HG03521 (cell line): Measurements from ENCODE around the gene RAB36.

ENCODE experiments used
- ATAC-seq: cut with Tn5 transposase; IDR thresholded peaks from one replicate; pipeline ENCODE4 v1.9.1; 2021; ENCODE audit warnings: mild to moderate bottlenecking, moderate library complexity; ENCODE audit not compliant: unreplicated experiment

RAB36 gene

DNA sequence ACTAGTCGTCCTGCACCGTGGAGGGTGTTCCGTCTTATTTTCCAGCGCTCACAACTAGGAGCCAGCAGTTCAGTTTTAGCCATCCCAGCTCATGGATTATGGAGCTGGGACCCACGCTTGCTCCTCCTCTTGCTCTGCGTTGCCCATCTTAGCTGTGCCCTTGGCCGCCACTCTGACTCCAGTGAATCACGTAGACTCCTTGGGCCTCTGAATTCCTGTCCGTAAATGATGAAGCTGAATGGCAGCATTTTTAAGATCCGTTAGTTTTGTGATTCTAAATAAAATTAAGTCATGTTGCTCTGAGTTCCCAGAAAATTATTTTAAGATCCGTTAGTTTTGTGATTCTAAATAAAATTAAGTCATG is 58.8 kb downstream of the RAB36 start:
- ATAC-seq: no peak

GRCh38 chr22:23204541-23205157 is 59.4 kb downstream of the RAB36 start:
- no peak for ATAC-seq

DNA sequence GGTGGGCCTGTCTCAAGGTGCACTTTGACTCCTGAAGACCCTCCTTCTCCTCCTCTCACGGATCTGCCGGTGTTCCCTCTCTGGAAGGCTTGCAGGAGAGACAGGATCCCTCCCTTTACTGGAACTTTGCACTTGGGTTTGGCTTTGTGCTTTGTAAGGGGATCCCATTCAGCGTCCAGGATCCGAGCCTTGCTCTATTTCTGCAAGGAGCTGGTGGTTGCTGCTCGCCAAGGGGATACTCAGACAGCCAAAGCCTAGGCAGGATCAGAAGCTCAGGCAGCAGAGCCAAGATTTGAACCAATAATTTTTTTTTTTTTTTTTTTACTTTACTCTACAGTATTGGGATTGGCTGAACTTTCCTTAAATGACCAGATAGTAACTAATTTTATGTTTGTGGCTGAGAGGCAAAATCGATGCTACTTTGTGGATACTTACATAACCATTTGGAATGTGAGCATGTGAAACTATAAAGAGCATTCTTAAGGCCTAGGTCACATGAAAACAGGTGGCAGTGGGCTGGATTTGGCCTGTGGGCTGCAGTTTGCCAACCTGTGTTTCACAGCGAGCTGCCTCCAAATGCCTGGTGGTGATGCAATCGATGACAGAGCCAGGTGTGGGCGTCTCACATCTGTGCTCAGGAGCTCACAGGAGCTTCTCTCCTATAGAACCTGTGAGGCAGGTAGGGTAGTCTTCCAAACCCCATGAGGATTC is 60.2 kb downstream of the RAB36 start:
- no peak for ATAC-seq

- ATAC-seq: no peak
Measured at GRCh38 chr22:23206915-23207314, 61.6 kb downstream of the RAB36 start.

- ATAC-seq: no peak
Measured at GRCh38 chr22:23207729-23208393, 62.6 kb downstream of the RAB36 start.

DNA sequence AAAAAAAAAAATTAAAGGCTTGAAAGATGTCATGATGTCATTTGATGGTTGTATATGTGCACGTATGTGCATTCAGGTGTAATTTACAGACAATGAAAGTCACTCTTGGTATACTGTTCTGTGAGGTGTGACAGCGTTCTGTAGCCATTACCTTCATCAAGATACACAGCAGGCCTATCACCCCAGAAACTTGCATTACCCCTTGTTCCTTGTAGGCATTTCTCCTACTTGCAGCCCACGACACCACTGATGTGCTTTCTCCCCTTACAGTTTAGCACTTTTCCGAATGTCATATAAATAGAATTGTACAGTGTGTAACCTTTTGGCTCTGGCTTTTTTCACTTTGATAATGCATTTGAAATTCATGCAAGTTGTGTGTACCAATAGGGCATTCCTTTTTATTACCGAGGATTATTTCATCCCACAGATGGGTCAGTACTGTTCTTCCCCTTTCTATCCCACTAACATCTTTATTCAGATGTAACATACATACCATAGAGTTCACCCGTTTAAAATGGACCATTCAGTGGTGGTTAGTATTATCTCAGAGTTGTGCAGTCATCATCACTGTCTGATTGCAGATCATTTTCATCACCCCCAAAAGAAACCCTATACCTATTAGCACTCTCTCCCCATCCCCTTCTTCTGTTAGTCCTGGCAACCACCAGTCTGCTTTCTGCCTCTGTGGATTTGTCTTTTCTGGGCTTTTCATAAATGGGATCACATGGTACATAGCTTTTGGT is 65.3 kb downstream of the RAB36 start:
- no peak for ATAC-seq

GRCh38 chr22:23211622-23212021 is 66.3 kb downstream of the RAB36 start:
- no peak for ATAC-seq

DNA sequence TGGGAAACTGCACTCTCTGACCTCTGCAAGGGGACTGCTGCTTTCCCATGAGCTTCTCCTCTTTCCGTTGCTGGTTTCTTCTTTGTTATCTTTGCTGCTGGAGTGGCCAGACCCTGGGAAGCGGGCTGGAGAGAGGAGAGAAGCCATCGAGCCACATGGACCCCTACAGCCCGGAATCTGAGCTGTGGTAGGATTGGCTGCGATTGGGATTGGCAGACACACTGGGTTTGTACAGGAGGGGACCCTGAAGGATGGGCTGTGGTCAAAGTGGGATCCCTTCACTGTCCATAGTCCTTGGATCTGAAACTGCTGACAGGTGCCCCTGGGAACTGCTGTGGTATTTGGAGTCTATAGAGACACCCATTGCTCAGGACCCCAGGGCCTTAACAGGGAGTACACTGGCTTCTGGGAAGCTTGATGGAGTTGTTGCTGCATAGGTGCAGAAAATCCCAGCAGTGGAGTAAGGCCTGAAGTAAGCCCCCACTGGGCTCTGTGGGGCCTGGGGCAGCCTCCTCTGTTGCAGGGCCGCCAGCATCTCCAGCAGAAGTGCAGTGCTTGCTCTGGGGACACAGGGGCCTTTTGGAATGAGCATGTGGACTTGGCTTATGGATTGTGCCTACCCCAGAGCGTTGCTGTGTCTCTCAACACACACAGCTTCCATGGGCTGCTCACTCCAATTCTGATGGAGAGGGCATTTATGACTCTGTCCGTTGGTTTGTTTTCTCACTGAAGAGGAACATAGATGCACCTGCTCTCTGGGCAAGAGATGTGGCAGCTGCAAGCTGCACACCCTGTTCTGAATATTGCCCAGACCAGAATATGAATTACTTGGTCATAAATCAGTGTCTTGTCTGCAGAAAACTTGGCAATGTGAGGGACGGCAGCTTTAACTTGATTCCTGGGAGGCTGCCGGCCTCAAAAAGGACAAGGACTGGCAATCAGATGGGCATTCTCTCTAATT is 67.1 kb downstream of the RAB36 start:
- no peak for ATAC-seq

- no peak for ATAC-seq
Measured at GRCh38 chr22:23213022-23213555, 67.8 kb downstream of the RAB36 start.

GRCh38 chr22:23213581-23214334 is 68.5 kb downstream of the RAB36 start:
- ATAC-seq: no peak
